CD4-positive, alpha-beta T cell treated with Interleukin-6 for 4 hours (primary cell): Measurements from ENCODE around the gene ELMO1.
"Not testable (repeated sequence)": the region's sequence is repeated elsewhere in the genome, so short reads cannot be mapped to it uniquely, and the experiment has no call there.

Source experiments
- DNase-seq: peaks from one replicate; pipeline ENCODE4 v3.0.0-alpha.2; 2020; ENCODE audit warnings: mixed read lengths

ELMO1 gene

GRCh38 chr7:37162106-37162505 is 286.6 kb downstream of the ELMO1 start:
- DNase-seq: no peak

DNA sequence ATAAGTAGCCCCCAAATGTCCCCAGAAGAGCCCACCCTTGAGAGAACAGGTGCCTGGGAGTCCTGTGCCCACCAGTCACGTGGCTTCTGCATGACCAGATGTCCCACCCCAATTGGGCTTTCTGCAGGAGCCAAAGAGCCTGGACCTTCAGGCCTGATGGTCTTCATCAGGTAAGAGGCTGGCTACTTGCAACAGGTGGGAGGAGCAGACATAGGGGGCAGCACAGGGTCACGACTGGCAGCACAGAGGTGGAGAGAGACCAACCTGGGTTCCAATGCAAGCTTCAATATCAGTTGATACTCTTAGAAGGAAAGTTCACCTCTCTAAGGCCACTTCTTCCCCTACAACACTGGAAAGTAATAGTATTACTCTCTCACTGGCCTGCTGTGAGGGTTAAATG is 288.0 kb downstream of the ELMO1 start:
- DNase-seq: no peak

DNA sequence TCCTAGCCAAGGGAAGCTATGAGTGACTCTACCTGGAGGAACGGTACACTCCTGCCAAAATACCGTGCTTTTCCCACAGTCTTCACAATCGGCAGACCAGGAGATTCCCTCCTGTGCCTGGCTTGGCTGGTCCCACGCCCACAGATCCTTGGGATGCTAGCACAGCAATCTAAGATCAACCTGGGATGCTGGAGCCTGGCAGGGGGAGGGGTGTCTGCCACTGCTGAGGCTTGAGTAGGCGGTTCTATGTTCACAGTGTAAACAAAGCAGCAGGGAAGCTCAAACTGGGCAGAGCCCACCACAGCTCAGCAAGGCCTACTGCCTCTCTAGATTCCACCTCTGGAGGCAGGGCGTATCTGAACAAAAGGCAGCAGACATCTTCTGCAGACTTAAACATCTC is 295.3 kb downstream of the ELMO1 start:
- no peak for DNase-seq

- no peak for DNase-seq
Observed at GRCh38 chr7:37151741-37152413, 296.8 kb downstream of the ELMO1 start.

DNA sequence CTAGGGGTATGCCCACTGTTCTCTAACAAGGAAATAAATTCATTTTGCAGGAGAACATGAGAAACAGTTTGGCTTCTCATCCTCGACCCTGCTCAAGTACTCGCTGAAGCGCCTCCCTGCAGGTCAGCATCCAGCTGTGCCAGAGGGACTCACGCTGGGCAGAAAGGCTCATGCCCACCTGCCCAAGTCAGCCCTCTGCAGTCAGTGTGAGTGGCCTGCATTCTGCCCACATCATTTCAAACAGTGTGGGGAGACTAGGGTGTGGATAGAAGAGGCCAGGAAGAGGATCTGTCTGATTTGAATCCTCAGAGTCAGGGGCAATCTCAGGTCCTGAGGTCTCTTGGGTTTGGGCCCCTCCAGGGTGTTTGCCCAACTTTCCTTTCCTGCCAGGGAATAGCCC is 297.8 kb downstream of the ELMO1 start:
- no peak for DNase-seq

DNA sequence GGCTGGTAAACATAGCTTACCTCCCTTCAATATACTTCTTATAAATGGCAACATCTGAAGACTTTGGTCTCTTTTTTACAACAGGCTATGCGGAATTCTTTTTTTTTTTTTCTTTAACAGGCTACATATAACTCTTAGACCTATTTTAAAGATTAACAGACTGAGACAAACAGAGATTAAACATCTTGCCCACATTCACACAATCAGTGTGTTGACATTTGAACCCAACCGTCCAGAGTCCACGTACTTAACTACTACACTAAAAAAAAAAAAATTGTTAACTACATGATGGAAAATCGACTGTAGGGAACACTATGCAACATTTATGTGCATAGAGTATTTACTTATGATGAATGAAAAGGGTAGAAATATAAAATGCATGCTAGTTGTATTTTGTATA is 298.5 kb downstream of the ELMO1 start:
- no peak for DNase-seq

DNA sequence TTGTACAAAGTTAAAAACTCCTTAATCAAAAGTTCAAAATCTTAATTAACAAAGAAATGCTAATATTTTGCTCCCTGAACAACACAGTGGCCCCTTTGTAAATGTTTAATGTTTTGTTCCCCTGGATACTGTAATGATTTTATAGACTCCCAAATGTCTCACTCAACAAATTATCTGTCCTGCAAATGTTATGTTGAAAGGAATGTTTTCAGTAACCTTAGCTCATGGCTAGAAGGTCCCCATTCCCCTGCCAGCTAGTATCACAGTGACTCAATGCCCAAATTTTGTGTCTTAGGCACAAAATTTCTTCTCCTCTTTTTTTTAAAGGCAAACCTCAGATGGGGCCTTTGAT is 298.9 kb downstream of the ELMO1 start:
- DNase-seq: no peak

DNA sequence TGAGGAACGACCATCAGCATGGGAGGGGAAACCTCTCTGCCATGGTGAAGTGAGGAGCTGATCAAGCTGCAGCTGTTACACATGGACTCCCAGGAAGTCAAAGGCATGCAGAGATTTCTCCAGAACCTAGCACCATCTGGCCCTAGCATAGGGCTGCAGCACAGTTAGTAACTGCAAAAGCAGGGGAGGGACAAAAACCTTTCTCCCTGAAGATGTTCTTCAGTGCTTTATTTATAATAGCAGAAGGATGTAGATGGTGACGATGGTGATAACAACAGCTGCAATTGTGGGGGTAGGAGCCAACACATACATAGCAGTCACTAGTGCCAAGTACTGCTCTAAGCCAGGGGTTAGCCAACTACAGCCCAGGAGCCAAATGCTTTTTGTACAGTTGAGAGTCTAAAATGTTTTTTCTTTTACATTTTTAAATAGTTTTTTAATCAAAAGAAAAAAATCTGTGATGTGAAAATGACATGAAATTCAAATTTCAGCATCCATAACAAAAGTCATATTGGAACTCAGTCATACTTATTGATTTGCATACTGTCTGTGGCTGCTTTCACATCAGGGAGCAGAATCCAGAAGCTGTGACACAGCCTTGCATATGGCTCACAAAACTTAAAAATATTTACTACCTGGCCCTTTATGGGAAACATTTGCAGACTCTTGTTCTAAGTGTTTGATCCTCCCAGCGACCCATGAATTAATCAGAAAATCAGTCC is 299.5 kb downstream of the ELMO1 start:
- DNase-seq: no peak

DNA sequence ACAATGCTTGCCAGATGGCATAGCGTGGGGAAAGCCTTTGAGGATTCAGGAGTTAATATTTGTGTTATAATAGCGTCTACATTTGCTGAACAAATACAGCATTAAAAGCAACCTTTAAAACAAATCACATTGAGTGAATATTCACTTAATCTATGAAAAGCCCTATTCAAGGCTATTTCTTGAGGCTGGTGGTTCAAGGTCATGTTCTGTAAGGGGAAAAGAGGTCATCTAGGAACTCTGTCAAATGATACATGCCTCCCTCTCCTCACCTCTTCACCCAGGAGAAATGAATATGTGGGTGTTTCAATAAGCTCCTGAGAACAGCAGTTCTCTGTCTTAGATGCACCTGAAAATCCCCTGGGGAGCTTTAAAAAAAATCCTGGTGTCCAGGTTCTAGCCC is 303.0 kb downstream of the ELMO1 start:
- DNase-seq: no peak

- no peak for DNase-seq
Observed at GRCh38 chr7:37144423-37144822, 304.2 kb downstream of the ELMO1 start.

DNA sequence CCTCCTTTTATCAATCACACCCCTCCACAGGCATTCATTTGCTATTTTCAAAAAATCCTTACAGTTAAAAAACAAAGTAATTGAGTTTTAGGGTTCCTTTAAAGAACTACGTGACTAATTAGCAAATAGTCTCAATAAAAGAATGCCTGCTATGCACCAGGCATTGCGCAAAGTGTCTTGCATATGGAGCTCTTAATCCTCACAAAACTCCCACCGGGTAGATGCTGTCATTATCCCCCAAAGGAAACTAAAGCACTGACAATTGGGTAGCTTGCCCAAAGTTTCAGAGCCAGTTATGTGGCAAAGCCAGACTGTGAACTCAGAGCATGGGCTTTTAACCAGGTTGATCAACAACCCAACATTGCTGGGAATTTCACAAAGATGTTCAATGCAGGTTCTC is 305.7 kb downstream of the ELMO1 start:
- no peak for DNase-seq

- DNase-seq: no peak
Observed at GRCh38 chr7:37141742-37142141, 306.9 kb downstream of the ELMO1 start.

GRCh38 chr7:37133902-37134301 is 314.8 kb downstream of the ELMO1 start:
- DNase-seq: not testable (repeated sequence)

GRCh38 chr7:37131855-37132254 is 316.8 kb downstream of the ELMO1 start:
- DNase-seq: no peak

- no peak for DNase-seq
Observed at GRCh38 chr7:37129035-37129425, 319.6 kb downstream of the ELMO1 start.

DNA sequence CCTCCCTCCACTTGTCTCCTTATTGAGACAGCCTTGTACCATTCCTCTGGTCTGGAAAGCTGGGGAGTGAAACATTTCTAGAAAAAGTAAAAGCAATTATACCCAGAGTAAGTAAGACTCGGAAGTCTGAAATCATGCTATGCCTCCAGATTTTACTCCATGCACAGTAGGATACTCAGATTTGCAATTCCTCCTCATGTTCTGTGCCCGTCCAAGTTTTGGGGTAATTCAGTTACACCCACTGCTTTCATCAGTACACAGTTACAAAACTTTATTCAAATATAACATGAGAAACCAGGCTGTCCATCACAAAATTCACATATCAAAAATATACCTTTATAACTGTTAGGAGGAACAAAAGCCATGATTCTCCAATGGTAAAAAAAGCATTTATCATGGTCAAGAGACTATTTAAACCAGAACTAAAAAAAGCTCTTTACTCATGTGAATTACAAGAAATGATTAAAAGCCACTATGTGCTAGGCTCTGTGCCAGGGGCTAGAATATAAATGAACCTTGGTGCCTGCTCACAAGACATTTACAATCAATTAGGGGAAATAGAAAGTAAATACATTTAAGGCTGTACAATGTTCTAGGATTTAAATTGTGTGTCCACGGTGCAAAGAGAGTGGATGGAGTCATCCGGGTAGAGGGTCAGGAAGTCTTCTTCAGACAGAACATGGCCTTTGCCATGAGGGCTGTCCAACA is 320.2 kb downstream of the ELMO1 start:
- DNase-seq: no peak

GRCh38 chr7:37119296-37119860 is 329.3 kb downstream of the ELMO1 start:
- DNase-seq: no peak

DNA sequence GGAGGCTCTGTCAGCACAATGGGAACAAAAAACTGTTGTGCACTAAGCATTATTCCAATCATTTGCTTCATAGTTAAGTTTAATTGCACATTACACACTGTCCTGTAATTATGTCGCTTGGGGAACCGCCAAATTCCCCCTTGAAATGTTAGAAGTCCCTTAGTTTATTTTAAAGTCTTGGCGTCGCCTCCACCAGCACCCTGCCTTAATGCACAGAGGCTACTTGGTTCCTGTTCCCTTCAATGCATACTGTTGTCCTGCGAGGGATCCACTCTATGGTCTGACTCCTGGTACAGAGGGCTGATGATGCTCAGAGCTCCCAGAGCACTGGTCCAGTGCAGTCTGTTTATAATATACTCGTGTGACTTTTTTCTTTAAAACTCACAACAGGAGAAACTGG is 330.7 kb downstream of the ELMO1 start:
- DNase-seq: no peak

DNA sequence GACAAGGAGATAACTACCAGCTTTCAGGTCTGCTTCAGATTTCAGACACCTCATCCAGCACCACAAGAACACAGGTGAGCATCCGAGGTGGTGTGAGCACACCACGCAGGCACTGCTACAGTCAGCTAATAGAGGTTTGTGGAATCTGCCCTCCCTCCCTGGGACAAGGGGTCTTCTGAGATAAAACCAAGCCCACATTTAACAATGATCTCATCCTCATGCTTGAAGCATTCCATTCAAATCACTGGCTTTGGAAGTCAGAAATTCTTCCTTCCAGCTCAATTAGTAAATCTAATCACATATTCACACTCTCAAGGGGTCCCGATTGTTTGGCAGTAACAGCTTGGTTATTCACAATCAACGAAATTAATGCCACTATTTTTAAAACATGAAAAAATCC is 331.4 kb downstream of the ELMO1 start:
- no peak for DNase-seq

DNA sequence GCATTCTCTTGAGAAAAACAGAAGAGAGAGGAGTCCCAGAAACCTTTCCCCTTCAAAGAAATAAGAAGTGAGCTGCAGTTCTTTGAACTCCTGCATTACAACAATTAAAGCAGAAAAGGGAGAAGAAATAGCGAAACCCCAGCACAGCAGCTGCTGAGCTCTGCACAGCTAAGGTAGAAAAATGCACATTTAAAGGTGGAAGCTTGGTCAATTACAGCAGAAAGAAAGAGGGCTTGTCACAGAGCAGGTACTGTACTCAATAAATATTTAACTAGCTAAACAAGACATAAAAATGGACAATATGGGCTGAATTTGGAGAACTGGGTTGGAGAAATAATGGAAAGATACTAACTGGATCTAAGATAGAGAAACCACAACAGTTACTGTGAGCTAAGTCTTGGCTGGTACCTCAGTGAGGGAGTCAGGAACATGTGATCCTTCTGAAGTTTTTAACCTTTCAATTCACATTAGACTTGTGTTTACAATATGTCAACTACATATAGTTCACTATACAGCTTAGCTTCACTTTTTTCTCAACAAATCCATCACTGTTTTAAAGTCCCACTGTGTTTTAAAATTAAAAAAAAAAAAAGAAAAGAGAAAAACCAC is 332.5 kb downstream of the ELMO1 start:
- DNase-seq: no peak

DNA sequence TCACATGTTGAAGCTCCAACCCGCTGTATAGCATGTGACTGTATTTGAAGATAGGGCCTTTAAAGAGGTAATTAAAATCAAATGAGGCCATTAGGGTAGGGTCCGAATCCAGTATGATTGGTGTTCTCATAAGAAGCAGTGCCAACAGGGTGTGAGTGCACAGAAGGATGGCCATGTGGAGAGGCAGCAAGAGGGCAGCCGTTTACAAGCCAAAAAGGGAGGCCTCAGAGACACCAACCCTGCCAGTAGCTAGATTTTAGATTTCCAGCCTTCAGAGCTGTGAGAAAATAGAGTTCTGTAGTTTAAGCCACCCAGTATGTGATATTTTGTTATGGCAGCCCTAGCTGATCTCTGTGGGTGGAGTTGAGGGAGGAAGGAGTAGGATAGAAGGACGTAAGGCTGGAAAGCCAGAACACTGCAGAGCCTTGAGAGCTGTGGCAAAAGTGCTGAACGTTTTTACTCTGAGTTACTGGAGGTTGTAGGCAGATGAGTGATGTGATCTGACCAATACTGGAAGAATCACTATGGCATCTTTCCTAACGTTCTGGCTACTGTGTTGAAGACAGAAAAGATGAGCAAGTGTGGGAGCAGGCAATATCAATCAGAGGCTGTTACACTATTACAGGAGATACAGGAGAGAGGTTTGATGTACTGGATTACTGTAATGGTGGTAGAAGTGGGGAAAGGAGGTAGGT is 334.9 kb downstream of the ELMO1 start:
- DNase-seq: no peak

DNA sequence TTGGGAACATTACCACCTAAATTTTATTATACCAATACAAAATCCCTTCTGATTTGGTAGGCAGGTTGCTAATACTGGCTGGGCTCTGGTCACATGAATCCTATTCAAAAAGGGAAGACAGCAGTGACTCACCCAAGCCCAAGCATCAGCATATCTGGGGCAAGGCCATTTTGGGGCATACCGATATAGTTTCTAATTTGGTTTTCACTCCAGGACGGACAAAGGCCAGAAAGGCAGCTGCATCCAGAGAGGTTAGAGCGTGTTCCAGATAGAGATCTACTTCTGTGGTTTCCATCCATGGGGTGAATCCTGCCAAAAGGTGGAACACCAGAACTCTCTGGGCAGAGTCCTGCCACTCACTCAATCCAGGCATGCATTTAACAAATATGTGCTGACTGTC is 335.8 kb downstream of the ELMO1 start:
- no peak for DNase-seq

DNA sequence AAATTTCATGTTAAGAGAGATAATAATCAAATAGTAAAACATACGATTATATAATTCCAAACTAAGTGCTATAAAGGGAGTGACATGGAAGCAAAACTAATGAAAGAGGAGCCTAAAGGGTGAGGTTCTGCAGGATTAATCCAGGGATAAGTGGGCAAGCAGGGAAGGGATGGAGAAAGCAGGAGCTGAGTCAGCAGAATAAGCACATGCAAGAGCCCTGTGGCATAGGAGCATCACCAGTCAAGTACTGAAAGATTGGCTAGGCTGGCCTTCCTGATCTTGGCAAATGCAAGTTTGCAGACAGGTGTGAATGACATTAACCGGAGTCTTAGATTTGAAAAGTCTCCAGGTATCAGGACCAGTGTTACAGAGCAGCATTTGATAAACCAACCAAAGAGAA is 336.4 kb downstream of the ELMO1 start:
- DNase-seq: no peak
